ENCODE data around the gene BACE2. TPM values are rescaled to one million over a fixed set of nuclear protein-coding genes. Genes with fewer than 3 reads are reported as not detected.

The BACE2 gene
- total and polyA plus RNA-seq, 11 donors, result 3.8 to 30.3 (median 15.6) TPM

- H3K9me3 ChIP-seq, result no peaks in the 10 kb centered on the region
- no peaks in the 10 kb centered on the region for H3K27me3 ChIP-seq
- no peaks in the 10 kb centered on the region for H3K36me3 ChIP-seq
- H3K4me1 ChIP-seq, result peaks cover 0 to 8% (median 0%) of the 10 kb centered on the region in 12 donors
- H3K4me3 ChIP-seq, result no peak overlapping the region
- H3K27ac ChIP-seq, result no peak overlapping the region
- TF ChIP-seq CTCF (IDR thresholded peaks at IDR 0.05) (no peak), POLR2A (IDR thresholded peaks at IDR 0.05) (no peak)
- ATAC-seq (peak in 2 of 4 donors; percentile 56 to 58), DNase-seq (no peak)
- 69 to 76% (median 73%) methylated on average over 10 of the region's 10 CpGs for WGBS, 4 donors
- intact Hi-C loops (cut with DNase I), result no loop called here
Observed at GRCh38 chr21:41199588-41199987, 31.6 kb downstream of the BACE2 start.

GRCh38 chr21:41201385-41201784, 33.4 kb downstream of the BACE2 start:
- Histone ChIP-seq H3K27ac (no peak overlapping the region), H3K9me3 (peaks cover 0 to 4% (median 0%) of the 10 kb centered on the region in 12 donors), H3K27me3 (no peaks in the 10 kb centered on the region), H3K36me3 (no peaks in the 10 kb centered on the region), H3K4me3 (no peak overlapping the region), H3K4me1 (peaks cover 0 to 8% (median 0%) of the 10 kb centered on the region in 12 donors)
- WGBS, 4 donors, result 92 to 95% (median 93%) methylated on average over 5 of the region's 5 CpGs
- no peak for DNase-seq
- TF ChIP-seq POLR2A (IDR thresholded peaks at IDR 0.05) (no peak), CTCF (IDR thresholded peaks at IDR 0.05) (no peak)
- ATAC-seq, result no peak
- intact Hi-C loops (cut with DNase I), result no loop called here

DNA sequence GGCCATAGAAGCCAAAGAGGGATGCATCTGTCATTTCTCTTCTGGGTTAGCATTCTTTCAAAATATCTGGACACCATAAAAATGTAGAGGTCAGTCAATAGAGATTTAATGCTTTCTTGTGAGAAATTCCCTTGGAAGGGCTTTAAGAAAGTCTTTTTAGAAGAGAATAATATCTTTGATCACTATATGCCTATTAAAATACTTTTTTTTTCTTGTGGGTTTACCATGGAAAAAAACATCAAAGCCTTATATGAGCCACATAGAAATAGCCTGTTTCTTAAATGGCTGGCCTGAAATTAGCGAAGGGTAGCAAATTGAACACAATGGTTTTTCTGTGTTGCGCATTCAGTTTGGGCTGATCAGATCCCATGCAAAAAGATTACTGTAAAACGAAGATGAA, 36.8 kb downstream of the BACE2 start:
- Histone ChIP-seq H3K4me3 (no peak overlapping the region), H3K27ac (no peak overlapping the region), H3K4me1 (peaks cover 0 to 20% (median 10%) of the 10 kb centered on the region in 12 donors), H3K9me3 (peaks cover 0 to 4% (median 0%) of the 10 kb centered on the region in 12 donors), H3K36me3 (no peaks in the 10 kb centered on the region), H3K27me3 (no peaks in the 10 kb centered on the region)
- ATAC-seq (no peak), DNase-seq (no peak)
- WGBS, 4 donors, result 94 to 97% (median 95%) methylated on average over 3 of the region's 3 CpGs
- no peak for TF ChIP-seq POLR2A (IDR thresholded peaks at IDR 0.05)
- TF ChIP-seq CTCF (IDR thresholded peaks at IDR 0.05), result no peak
- intact Hi-C loops (cut with DNase I), result no loop called here

GRCh38 chr21:41207401-41208375, 39.7 kb downstream of the BACE2 start:
- Histone ChIP-seq H3K27ac (peak overlapping the region in 11 of 12 donors; percentile 7 to 68 (median 65)), H3K27me3 (no peaks in the 10 kb centered on the region), H3K4me3 (peak overlapping the region in 8 of 12 donors; percentile 1 to 40 (median 26)), H3K9me3 (peaks cover 0 to 4% (median 0%) of the 10 kb centered on the region in 12 donors), H3K36me3 (peaks cover 0 to 3% (median 0%) of the 10 kb centered on the region in 9 donors), H3K4me1 (peaks cover 0 to 21% (median 9%) of the 10 kb centered on the region in 12 donors)
- intact Hi-C loops (cut with DNase I), result no loop called here
- no peak for TF ChIP-seq POLR2A (IDR thresholded peaks at IDR 0.05)
- no peak for TF ChIP-seq CTCF (IDR thresholded peaks at IDR 0.05)
- ATAC-seq (peak; percentile 83 to 90 (median 87)), DNase-seq (peak; percentile 66 to 89 (median 78))
- 44 to 54% (median 50%) methylated on average over 15 to 17 of the region's 17 CpGs for WGBS, 4 donors
